ENCODE data around the gene RASA4B. TPM values are rescaled to one million over a fixed set of nuclear protein-coding genes. Genes with fewer than 3 reads are reported as not detected.

The RASA4B gene
- total and polyA plus RNA-seq, 9 of the 15 experiments (the other 6 are each of a cell fraction or from before 2014, with no cell fraction given): 0.01 to 2.9 (median 1.5) TPM; not detected in 1

- peaks cover 9% of the 10 kb centered on the region for H3K79me2 ChIP-seq (ENCODE audit: control insufficient read depth, insufficient read depth, low read length)
- H3K9ac ChIP-seq (ENCODE audit: insufficient read depth in 1 of 2, low read depth in 2 of 2, low read length in 2 of 2): peak within 1 kb of the TSS; percentile 67 to 93
- H3K4me3 ChIP-seq: peak within 1 kb of the TSS; percentile 80
- in situ Hi-C loops (cut with MboI): no loop called here
- peak within 1 kb of the TSS; percentile 84 for H2AFZ ChIP-seq (ENCODE audit: low read depth, low read length)
- no peaks in the 10 kb centered on the region for H4K20me1 ChIP-seq (replicated peaks; ENCODE audit: control insufficient read depth, insufficient read depth, low read length)
- DNase-seq (ENCODE audit: extremely low read depth in 1 of 4, low spot score in 3 of 4): peak; percentile 89 to 99 (median 97)
- WGBS (ENCODE audit: insufficient coverage, low coverage, missing lambda C conversion rate): 3% methylated on average over 32 of the region's 90 CpGs
- BruUV-seq (replicated peaks): no TSS peak
- POLR2A ChIA-PET: interaction anchor here (0.6 kb wide), 1 partner anchor 24 kb away, joined by 3 read pairs; no protein-coding TSS in a partner anchor
- H3K9me3 ChIP-seq (replicated peaks; ENCODE audit: control insufficient read depth, insufficient read depth, low read depth, low read length): no peaks in the 10 kb centered on the region
- H3K4me2 ChIP-seq (ENCODE audit: insufficient read depth, low read length): peak within 1 kb of the TSS; percentile 71
- H3K27me3 ChIP-seq (ENCODE audit: control insufficient read depth in 2 of 2, insufficient read depth in 2 of 2, low read length in 2 of 2): no peaks in the 10 kb centered on the region
- CTCF ChIA-PET (ENCODE audit: low intra/inter-chr PET ratio): no interaction called here
- H3K27ac ChIP-seq (ENCODE audit: extremely low read depth, low read depth, low read length): peak within 1 kb of the TSS; percentile 68; the same call in 2 of the 3 replicates
- peak; percentile 88 for ATAC-seq
- H3K36me3 ChIP-seq (ENCODE audit: control insufficient read depth, insufficient read depth, low read length): peaks cover 7% of the 10 kb centered on the region; the same call in 1 of the 3 replicates
- FAIRE-seq: no peak
- intact Hi-C loops (cut with micrococcal nuclease): no loop called here
- no peaks in the 10 kb centered on the region for H3K9me1 ChIP-seq (ENCODE audit: control insufficient read depth, insufficient read depth, low read length)
- peaks cover 18 to 50% of the 10 kb centered on the region in 2 experiments for H3K4me1 ChIP-seq (replicated peaks in 1 of 2; ENCODE audit: control insufficient read depth in 2 of 2, insufficient read depth in 2 of 2, low read length in 2 of 2)
- TF ChIP-seq, protein P1, sequence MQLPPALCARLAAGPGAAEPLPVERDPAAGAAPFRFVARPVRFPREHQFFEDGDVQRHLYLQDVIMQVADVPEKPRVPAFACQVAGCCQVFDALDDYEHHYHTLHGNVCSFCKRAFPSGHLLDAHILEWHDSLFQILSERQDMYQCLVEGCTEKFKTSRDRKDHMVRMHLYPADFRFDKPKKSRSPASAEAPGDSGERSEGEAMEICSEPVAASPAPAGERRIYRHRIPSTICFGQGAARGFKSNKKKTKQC (CRISPR knock-in tag; IDR thresholded peaks at IDR 0.05): no peak; the same call in 1 of the 2 replicates
- TF ChIP-seq PTTG1 (tag; IDR thresholded peaks at IDR 0.05; ENCODE audit: low read depth) (no peak), CCAR2 (IDR thresholded peaks at IDR 0.05; ENCODE audit: low read depth, low read length) (no peak), CREM (IDR thresholded peaks at IDR 0.05; ENCODE audit: low read depth) (peak; percentile 89), E2F6 (IDR thresholded peaks at IDR 0.05; ENCODE audit: borderline replicate concordance in 1 of 2, extremely low read depth in 1 of 2, insufficient read depth in 1 of 2, insufficient read length in 1 of 2, low read depth in 1 of 2, low read length in 1 of 2, poor library complexity in 1 of 2, severe bottlenecking in 1 of 2) (peak; percentile 74), PCBP1 (IDR thresholded peaks at IDR 0.05; ENCODE audit: low read depth, low read length, poor library complexity, severe bottlenecking) (peak; percentile 58), ZFP1 (CRISPR knock-in tag; IDR thresholded peaks at IDR 0.05) (no peak), TBL1XR1 (IDR thresholded peaks at IDR 0.05; ENCODE audit: low read length in 2 of 2) (no peak), TCF7L2 (IDR thresholded peaks at IDR 0.05; ENCODE audit: low read depth, low read length) (no peak)
- TF ChIP-seq, protein P2, sequence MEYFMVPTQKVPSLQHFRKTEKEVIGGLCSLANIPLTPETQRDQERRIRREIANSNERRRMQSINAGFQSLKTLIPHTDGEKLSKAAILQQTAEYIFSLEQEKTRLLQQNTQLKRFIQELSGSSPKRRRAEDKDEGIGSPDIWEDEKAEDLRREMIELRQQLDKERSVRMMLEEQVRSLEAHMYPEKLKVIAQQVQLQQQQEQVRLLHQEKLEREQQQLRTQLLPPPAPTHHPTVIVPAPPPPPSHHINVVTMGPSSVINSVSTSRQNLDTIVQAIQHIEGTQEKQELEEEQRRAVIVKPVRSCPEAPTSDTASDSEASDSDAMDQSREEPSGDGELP (CRISPR knock-in tag; IDR thresholded peaks at IDR 0.05; ENCODE audit: borderline replicate concordance): peak; percentile 34; the same call in 1 of the 2 replicates
- TF ChIP-seq, protein P3, sequence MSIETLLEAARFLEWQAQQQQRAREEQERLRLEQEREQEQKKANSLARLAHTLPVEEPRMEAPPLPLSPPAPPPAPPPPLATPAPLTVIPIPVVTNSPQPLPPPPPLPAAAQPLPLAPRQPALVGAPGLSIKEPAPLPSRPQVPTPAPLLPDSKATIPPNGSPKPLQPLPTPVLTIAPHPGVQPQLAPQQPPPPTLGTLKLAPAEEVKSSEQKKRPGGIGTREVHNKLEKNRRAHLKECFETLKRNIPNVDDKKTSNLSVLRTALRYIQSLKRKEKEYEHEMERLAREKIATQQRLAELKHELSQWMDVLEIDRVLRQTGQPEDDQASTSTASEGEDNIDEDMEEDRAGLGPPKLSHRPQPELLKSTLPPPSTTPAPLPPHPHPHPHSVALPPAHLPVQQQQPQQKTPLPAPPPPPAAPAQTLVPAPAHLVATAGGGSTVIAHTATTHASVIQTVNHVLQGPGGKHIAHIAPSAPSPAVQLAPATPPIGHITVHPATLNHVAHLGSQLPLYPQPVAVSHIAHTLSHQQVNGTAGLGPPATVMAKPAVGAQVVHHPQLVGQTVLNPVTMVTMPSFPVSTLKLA (conservative IDR thresholded peaks at IDR 0.05): peak in 1 of 2 experiments; percentile 53; a peak in 2 of 4 replicates
Measured at GRCh38 chr7:102433219-102434038, 84.1 kb downstream of the RASA4B start, which contains the start of gene ORAI2. ORAI2 (plus strand) TSS chr7:102433575; CDS start chr7:102438957, 5,382 bp downstream.
